ENCODE results near the gene NPY1R. TPM values are rescaled to one million over a fixed set of nuclear protein-coding genes. Genes with fewer than 3 reads are reported as not detected.

NPY1R gene
- total RNA-seq, 3 donors from 2014 or later (not counting 1 experiment from before 2014, with no cell fraction given): not detected

DNA sequence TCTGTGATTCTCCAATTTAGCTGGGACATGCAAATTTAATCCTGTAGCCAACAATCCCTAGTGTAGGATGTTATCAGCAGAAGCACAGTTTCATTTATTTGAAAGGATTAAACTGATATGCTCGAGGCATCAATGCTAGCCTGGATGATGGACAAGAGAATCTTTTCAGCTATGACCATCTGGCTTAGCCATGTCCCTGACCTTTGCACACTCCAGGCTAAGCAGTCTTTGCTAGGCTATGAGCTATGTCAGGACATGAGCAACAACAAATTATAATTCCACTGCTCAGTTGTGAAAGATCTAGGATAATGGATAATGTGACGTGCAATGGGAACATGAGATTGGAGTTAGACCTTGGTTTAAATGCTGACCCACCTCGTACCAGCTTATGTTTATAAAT lies 32.0 kb downstream of the NPY1R start:
- intact Hi-C loops (cut with micrococcal nuclease): no loop called here
- H3K27ac Mint-ChIP-seq: no peak overlapping the region
- Histone ChIP-seq H3K4me1 (ENCODE audit: control insufficient read depth, insufficient read depth, low read length) (no peaks in the 10 kb centered on the region), H3K9me3 (ENCODE audit: control insufficient read depth, insufficient read depth, low read length) (no peaks in the 10 kb centered on the region), H3K27me3 (ENCODE audit: control insufficient read depth, insufficient read depth, low read length) (no peaks in the 10 kb centered on the region), H3K27ac (ENCODE audit: low read length) (no peak overlapping the region), H3K4me3 (ENCODE audit: low read length) (no peak overlapping the region), H3K36me3 (ENCODE audit: control insufficient read depth, insufficient read depth, low read length) (no peaks in the 10 kb centered on the region)
- H3K36me3 Mint-ChIP-seq: no peaks in the 10 kb centered on the region
- 71% methylated on average over 3 of the region's 3 CpGs for WGBS (ENCODE audit: insufficient coverage)
- no peaks in the 10 kb centered on the region for H3K9me3 Mint-ChIP-seq
- TF ChIP-seq, protein P1, sequence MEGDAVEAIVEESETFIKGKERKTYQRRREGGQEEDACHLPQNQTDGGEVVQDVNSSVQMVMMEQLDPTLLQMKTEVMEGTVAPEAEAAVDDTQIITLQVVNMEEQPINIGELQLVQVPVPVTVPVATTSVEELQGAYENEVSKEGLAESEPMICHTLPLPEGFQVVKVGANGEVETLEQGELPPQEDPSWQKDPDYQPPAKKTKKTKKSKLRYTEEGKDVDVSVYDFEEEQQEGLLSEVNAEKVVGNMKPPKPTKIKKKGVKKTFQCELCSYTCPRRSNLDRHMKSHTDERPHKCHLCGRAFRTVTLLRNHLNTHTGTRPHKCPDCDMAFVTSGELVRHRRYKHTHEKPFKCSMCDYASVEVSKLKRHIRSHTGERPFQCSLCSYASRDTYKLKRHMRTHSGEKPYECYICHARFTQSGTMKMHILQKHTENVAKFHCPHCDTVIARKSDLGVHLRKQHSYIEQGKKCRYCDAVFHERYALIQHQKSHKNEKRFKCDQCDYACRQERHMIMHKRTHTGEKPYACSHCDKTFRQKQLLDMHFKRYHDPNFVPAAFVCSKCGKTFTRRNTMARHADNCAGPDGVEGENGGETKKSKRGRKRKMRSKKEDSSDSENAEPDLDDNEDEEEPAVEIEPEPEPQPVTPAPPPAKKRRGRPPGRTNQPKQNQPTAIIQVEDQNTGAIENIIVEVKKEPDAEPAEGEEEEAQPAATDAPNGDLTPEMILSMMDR (IDR thresholded peaks at IDR 0.05): no peak
- no peak for ATAC-seq
- no peak overlapping the region for H3K4me3 Mint-ChIP-seq
- H3K4me1 Mint-ChIP-seq: no peaks in the 10 kb centered on the region
- DNase-seq: no peak
- H3K27me3 Mint-ChIP-seq (ENCODE audit: low read depth in 2 of 2): no peaks in the 10 kb centered on the region

DNA sequence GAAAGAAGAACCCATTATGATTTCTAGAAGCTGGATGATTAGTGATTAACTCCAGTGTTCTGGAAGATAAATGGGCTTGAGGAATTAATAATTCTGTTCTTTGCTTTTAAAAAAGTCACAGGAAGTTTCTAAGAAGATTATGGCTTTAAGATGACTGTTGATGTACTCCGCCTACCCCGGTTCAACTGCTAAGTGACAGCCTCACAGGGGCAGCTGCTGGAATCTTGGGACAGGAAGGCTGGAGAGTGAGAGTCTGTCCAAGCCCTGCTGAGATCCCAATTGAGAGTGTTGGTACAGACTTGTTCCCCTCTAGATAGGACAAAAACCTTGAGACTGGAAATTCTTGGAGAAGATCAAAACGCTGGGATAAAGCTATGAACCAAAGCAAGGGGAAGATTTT lies 37.3 kb downstream of the NPY1R start:
- no peak overlapping the region for H3K27ac ChIP-seq (ENCODE audit: low read length)
- H3K4me3 ChIP-seq (ENCODE audit: low read length): no peak overlapping the region
- no peaks in the 10 kb centered on the region for H3K36me3 Mint-ChIP-seq
- TF ChIP-seq, protein P1 (IDR thresholded peaks at IDR 0.05): no peak
- WGBS (ENCODE audit: insufficient coverage): 86% methylated on average over 3 of the region's 3 CpGs
- H3K27me3 ChIP-seq (ENCODE audit: control insufficient read depth, insufficient read depth, low read length): no peaks in the 10 kb centered on the region
- H3K27ac Mint-ChIP-seq: no peak overlapping the region
- no peaks in the 10 kb centered on the region for H3K36me3 ChIP-seq (ENCODE audit: control insufficient read depth, insufficient read depth, low read length)
- no peaks in the 10 kb centered on the region for H3K9me3 ChIP-seq (ENCODE audit: control insufficient read depth, insufficient read depth, low read length)
- no peak overlapping the region for H3K4me3 Mint-ChIP-seq
- no peaks in the 10 kb centered on the region for H3K27me3 Mint-ChIP-seq (ENCODE audit: low read depth in 2 of 2)
- peaks cover 2% of the 10 kb centered on the region in 2 donors for H3K9me3 Mint-ChIP-seq
- H3K4me1 ChIP-seq (ENCODE audit: control insufficient read depth, insufficient read depth, low read length): no peaks in the 10 kb centered on the region
- H3K4me1 Mint-ChIP-seq: no peaks in the 10 kb centered on the region
- no peak for DNase-seq
- no peak for ATAC-seq
- intact Hi-C loops (cut with micrococcal nuclease): no loop called here

DNA sequence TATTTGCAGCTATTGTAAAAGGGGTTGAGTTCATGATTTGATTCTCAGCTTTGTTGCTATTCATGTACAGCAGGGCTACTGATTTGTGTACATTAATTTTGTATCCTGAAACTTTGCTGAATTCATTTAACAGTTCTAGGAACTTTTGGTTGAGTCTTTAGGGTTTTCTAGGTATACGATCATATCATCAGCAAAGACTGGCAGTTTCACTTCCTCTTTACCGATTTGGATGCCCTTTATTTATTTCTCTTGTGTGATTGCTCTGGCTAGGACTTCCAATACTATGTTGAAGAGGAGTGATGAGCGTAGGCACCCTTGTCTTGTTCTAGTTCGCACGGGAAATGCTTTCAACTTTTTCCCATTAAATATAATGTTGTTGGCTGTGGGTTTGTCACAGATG lies 48.1 kb downstream of the NPY1R start:
- TF ChIP-seq, protein P1 (IDR thresholded peaks at IDR 0.05): no peak
- no peaks in the 10 kb centered on the region for H3K4me1 Mint-ChIP-seq
- no peak overlapping the region for H3K27ac Mint-ChIP-seq
- DNase-seq (no peak), ATAC-seq (no peak)
- H3K27ac ChIP-seq (ENCODE audit: low read length): no peak overlapping the region
- intact Hi-C loops (cut with micrococcal nuclease): no loop called here
- no peak overlapping the region for H3K4me3 ChIP-seq (ENCODE audit: low read length)
- H3K9me3 Mint-ChIP-seq: peaks cover 2 to 6% of the 10 kb centered on the region in 2 donors
- 83% methylated on average over 1 of the region's 5 CpGs for WGBS (ENCODE audit: insufficient coverage)
- no peaks in the 10 kb centered on the region for H3K27me3 ChIP-seq (ENCODE audit: control insufficient read depth, insufficient read depth, low read length)
- H3K36me3 ChIP-seq (ENCODE audit: control insufficient read depth, insufficient read depth, low read length): no peaks in the 10 kb centered on the region
- no peak overlapping the region for H3K4me3 Mint-ChIP-seq
- H3K9me3 ChIP-seq (ENCODE audit: control insufficient read depth, insufficient read depth, low read length): no peaks in the 10 kb centered on the region
- H3K27me3 Mint-ChIP-seq (ENCODE audit: low read depth in 2 of 2): no peaks in the 10 kb centered on the region
- no peaks in the 10 kb centered on the region for H3K4me1 ChIP-seq (ENCODE audit: control insufficient read depth, insufficient read depth, low read length)
- H3K36me3 Mint-ChIP-seq: no peaks in the 10 kb centered on the region

DNA sequence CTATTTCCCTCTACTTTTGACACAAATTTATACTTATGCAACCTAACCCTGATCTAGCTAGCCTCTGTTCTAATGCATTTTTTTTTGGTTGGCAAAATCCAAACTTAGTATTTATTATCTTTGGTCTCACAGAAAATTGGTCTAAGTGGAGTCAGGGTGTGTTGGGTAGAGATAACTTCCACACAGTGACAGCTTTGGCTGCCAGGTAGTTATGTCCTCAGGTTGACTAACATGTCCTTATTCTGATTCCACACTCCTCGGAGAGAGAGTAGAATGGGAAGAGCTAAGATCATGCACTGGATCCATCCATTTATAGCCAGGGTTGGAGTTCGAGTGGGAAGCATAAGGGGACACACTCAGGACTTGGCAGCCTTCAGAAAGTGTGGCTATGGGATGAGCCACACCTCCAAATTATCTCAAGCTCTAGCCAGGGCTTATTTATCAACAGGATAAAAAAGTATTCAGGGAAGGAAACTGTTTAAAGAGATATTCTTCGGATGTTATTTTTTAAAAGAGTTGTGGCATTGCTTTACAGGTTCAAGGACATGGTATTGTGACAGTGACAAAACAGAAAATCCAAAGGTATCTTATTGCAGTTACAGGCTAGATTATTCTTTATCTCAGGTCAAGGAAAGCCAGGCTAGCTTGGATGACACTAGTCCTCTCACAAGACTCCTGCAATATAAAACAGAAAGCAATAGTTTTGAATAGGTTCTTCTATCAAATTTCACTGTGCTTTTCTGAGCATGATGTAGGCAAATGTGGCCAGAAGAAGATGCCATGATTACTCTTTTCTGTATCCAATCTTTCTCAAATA lies 51.5 kb downstream of the NPY1R start:
- WGBS (ENCODE audit: insufficient coverage): 88% methylated on average over 2 of the region's 3 CpGs
- no peaks in the 10 kb centered on the region for H3K36me3 ChIP-seq (ENCODE audit: control insufficient read depth, insufficient read depth, low read length)
- H3K36me3 Mint-ChIP-seq: no peaks in the 10 kb centered on the region
- no peaks in the 10 kb centered on the region for H3K27me3 ChIP-seq (ENCODE audit: control insufficient read depth, insufficient read depth, low read length)
- no peaks in the 10 kb centered on the region for H3K27me3 Mint-ChIP-seq (ENCODE audit: low read depth in 2 of 2)
- no peaks in the 10 kb centered on the region for H3K4me1 ChIP-seq (ENCODE audit: control insufficient read depth, insufficient read depth, low read length)
- ATAC-seq: no peak
- no peaks in the 10 kb centered on the region for H3K4me1 Mint-ChIP-seq
- no peak overlapping the region for H3K27ac Mint-ChIP-seq
- TF ChIP-seq, protein P1 (IDR thresholded peaks at IDR 0.05): no peak
- H3K9me3 Mint-ChIP-seq: peaks cover 6% of the 10 kb centered on the region in 2 donors
- intact Hi-C loops (cut with micrococcal nuclease): no loop called here
- H3K27ac ChIP-seq (ENCODE audit: low read length): no peak overlapping the region
- DNase-seq: no peak
- no peaks in the 10 kb centered on the region for H3K9me3 ChIP-seq (ENCODE audit: control insufficient read depth, insufficient read depth, low read length)
- no peak overlapping the region for H3K4me3 ChIP-seq (ENCODE audit: low read length)
- no peak overlapping the region for H3K4me3 Mint-ChIP-seq
